GM21576 (cell line): ENCODE measurements around the gene FUZ.

Experiments used
- ATAC-seq: cut with Tn5 transposase; IDR thresholded peaks from one replicate; pipeline ENCODE4 v1.9.1; 2021; ENCODE audit warnings: mild to moderate bottlenecking, moderate library complexity; ENCODE audit not compliant: unreplicated experiment

Gene FUZ

GRCh38 chr19:49851456-49852259, 38.6 kb upstream of the FUZ start:
- no peak for ATAC-seq

- ATAC-seq = peak; percentile 71
Observed at GRCh38 chr19:49850487-49851342, 37.6 kb upstream of the FUZ start, which contains the start of gene PTOV1. Gene PTOV1, plus strand, starts transcription at chr19:49851159.

GRCh38 chr19:49850221-49850486, 37.1 kb upstream of the FUZ start:
- ATAC-seq = no peak

- ATAC-seq = no peak
Observed at GRCh38 chr19:49849433-49850220, 36.5 kb upstream of the FUZ start.

GRCh38 chr19:49848938-49849337, 35.8 kb upstream of the FUZ start:
- ATAC-seq = no peak

- no peak for ATAC-seq
Observed at GRCh38 chr19:49847731-49848696, 34.9 kb upstream of the FUZ start.

GRCh38 chr19:49846408-49846807, 33.3 kb upstream of the FUZ start:
- ATAC-seq = no peak

GRCh38 chr19:49845414-49845813, 32.3 kb upstream of the FUZ start:
- ATAC-seq = no peak

GRCh38 chr19:49844138-49845095, 31.3 kb upstream of the FUZ start:
- no peak for ATAC-seq

- no peak for ATAC-seq
Observed at GRCh38 chr19:49843265-49843664, 30.2 kb upstream of the FUZ start.

GRCh38 chr19:49840736-49841249, 27.7 kb upstream of the FUZ start:
- ATAC-seq = no peak

GRCh38 chr19:49840321-49840720, 27.2 kb upstream of the FUZ start:
- ATAC-seq = no peak

- ATAC-seq = no peak
Observed at GRCh38 chr19:49839713-49840112, 26.6 kb upstream of the FUZ start.

GRCh38 chr19:49838885-49839588, 25.9 kb upstream of the FUZ start:
- no peak for ATAC-seq

GRCh38 chr19:49837425-49837824, 24.3 kb upstream of the FUZ start:
- no peak for ATAC-seq

GRCh38 chr19:49837009-49837310, 23.9 kb upstream of the FUZ start:
- no peak for ATAC-seq

- no peak for ATAC-seq
Observed at GRCh38 chr19:49836176-49837008, 23.3 kb upstream of the FUZ start.

GRCh38 chr19:49835562-49835961, 22.5 kb upstream of the FUZ start:
- no peak for ATAC-seq
